GM18507 (cell line): ENCODE results near the gene RWDD1.
"Not testable (repeated sequence)": the region's sequence is repeated elsewhere in the genome, so short reads cannot be mapped to it uniquely, and the experiment has no call there.

Experiments used
- DNase-seq: peaks from one replicate; pipeline ENCODE4 v3.0.0; 2011; ENCODE audit warnings: low read depth; ENCODE audit not compliant: insufficient read length; ENCODE audit errors: extremely low spot score
- FAIRE-seq: peaks from 2 replicates; lab custom pipeline; 2011; peaks lifted over from hg19 to GRCh38; lab: Jason Lieb, UNC

Gene RWDD1

DNA sequence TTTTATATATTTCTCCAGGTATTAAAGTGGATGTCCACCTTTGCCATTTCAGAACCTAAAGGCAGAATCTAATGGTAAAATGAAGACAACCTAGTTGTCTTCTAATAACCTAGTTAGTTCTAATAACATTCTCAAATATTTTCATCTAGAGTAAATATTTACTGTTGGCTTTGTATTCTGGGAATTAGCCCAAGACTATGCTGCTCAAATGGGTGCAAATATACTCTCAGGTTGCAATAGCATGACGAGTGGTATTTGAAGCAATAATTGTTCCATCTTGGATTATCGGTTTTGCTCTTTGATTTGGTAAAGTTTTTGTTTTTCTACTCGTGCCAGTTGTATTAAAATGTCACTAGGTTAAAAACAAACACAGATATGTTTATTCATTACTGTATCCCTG is 23.9 kb downstream of the RWDD1 start:
- FAIRE-seq = no peak
- no peak for DNase-seq

DNA sequence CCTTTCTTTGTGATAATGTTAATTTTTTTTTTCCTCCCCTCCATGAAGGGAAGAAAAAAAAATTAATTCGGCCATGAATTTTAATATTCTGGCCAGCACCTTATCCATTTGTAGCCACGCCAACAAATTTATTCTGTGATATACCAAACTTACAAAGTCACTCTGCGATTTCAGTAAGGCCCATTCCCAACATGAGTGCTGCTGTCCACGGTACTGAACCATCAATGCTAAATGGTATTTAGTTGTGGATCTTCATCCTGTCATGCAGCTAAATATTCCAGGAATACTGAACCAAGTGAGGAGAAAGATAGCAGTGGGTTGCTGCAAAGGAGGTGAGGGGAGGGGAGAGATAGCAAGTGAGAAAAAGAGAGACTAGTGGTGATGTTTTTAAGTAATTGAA is 25.5 kb downstream of the RWDD1 start:
- no peak for DNase-seq
- FAIRE-seq = no peak

DNA sequence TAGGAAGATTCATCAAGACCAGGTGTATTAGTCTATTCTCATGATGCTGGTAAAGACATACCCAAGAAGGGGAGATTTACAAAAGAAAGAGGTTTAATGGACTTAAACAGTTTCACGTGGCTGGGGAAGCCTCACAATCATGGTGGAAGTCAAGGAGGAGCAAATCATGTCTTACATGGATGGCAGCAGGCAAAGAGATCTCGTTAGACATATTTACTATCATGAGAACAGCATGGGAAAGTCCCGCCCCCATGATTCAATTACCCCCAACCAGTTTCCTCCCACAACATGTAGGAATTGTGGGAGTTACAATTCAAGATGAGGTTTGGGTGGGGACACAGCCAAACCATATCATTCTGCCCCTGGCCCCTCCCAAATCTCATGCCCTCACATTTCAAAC is 32.6 kb downstream of the RWDD1 start:
- not testable (repeated sequence) for FAIRE-seq, DNase-seq

DNA sequence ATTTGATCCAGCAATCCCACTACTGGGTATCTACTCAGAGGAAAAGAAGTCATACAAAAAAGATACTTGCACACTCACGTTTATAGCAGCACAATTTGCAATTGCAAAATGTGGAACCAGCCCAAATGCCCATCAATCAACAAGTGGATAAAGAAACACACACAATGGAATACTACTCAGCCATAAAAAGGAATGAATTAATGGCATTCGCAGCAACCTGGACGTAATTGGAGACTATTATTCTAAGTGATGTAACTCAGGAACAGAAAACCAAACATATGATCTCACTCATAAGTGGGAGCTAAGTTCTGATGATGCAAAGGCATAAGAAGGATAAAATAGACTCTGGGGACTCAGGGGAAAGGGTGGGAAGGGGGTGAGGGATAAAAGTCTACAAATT is 33.6 kb downstream of the RWDD1 start:
- FAIRE-seq, DNase-seq: not testable (repeated sequence)

DNA sequence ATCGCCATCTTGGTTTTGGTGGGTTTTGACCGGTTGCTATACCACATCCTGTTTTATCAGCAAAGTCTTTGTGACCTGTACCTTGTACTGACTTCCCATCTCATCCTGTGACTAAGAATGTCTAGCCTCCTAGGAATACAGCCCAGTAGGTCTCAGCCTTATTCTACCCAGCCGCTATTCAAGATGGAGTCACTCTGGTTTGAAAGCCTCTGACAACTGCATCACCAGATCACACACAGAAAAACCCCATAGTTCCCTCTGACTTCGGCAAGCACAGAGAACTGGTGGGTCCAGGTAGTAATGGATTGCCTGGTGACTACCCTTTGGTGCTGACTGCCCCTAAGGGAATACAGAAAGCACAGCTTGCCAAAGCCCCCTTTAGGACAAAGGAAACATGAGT is 34.6 kb downstream of the RWDD1 start:
- DNase-seq (no peak), FAIRE-seq (no peak)

DNA sequence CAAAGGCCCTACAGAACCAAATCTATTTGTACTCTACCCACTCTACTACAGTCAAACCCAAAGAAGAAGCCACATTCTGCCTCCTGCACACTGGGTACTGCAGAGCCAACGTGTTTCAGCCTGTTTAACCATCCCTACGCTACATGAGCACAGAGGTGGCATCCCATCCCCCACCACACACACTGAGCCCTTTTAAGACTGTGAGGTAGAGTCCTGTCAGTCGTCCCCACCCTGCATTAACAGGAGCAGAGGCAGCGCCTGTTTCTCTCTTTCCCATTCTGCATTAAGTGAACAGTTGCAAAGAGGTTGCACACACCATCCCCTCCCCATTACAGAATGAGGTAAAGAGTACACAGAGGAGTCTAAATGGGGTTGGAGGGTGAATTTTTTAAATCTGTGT is 39.8 kb downstream of the RWDD1 start:
- no peak for FAIRE-seq
- no peak for DNase-seq

DNA sequence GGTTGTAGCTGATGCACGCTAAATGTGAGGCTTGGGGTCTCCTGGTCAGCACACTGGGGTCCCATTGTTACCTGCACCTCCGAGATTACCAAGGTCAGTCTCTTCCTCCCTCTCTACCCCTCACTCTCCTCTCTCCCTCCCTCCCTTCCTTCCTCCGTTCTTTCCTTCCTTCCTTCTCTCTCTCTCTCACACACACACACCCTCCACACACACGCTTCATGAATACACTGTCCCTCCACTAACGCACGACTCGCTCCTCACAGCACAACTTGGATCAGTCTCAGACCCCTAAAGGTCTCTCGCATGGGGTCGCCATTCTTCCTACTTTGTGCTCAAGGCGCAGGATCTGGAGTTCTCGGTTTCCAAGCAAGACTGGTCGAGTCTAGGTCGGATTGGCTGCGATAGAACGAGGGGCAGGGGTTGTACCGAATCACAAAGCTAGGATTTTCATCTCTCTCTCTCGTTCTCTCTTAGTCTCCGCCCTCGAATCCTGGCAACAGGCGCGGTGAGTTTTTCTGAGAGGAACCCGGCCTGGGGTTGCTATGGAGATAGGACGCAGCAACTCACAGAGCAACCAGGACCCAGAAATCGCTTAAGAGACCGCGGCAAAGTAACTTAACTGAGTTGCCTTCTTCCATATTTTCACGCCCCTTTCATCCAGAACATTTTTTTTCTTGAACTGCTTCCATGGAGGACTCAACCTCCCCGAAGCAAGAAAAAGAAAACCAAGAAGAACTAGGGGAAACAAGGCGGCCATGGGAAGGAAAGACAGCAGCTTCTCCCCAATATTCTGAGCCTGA is 44.8 kb downstream of the RWDD1 start, which contains the start of gene RSPH4A:
TSS of gene RSPH4A (plus strand) at position 543 of the 800 bp plus-strand sequence. CDS start at position 688, 145 bp downstream.
- FAIRE-seq = peak; percentile 95
- DNase-seq = peak; percentile 65

DNA sequence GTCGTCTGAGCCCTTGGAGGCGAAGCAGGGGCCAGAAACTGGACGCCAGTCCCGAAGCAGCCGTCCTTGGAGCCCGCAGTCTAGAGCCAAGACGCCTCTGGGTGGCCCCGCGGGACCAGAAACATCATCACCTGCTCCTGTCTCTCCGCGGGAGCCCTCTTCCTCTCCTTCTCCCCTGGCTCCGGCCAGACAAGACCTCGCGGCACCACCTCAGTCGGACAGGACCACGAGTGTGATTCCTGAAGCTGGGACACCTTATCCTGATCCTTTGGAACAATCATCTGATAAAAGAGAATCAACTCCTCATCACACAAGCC is 45.4 kb downstream of the RWDD1 start:
- DNase-seq (peak; percentile 2), FAIRE-seq (no peak)

DNA sequence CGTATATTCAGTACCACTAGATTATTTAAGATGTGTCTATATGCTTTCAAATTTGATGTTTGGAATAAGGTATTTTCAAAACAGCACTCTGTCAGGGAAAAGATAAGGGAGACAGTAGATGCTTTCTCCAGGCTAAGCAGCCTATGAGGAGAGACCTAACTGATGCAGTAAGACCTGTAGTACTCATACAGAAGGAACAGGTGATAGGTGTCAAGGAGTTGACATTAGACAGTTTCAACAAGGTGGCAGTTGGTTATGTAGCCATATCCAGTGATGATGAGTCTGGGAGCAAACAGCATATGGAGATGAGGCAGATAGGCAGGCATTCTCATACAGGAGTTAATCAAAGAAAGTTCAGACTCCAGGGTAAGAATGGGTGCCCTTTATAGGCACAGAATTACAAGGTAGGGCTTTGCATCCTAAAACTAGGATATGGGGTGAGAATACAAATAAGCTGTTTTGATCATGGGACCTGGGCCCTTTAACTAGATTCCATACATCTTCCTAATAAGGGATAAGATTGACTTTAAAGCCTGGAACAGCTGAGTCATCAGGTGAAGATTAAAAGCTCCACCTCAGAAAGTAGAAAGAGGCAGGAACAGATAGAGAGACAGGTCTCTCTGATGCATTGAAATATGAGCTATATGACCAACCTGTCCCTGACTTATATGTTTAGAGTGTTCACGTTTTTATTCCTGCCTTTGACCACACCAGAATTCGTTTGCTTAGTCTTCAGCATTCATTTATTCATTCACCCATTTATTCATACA is 52.9 kb downstream of the RWDD1 start:
- FAIRE-seq (no peak), DNase-seq (no peak)

DNA sequence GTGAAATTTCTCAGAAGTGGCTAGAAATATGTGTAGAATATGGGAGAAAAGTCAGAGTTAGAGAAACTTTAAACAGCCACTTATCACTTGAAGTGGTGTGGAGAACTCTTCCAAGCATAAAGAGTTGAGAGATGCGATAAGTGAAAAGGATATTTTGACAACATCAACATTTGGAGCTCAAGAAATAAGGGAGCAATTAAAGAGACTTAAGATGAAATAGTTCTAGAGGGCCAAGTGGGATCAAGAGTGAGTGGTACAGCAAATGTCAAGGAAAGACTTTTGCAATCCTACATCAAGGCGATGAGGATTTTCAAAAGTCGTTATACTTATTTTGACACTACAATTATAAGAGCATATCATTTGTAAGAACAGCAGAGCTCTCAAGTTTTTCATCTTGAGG is 54.6 kb downstream of the RWDD1 start:
- no peak for FAIRE-seq
- no peak for DNase-seq

DNA sequence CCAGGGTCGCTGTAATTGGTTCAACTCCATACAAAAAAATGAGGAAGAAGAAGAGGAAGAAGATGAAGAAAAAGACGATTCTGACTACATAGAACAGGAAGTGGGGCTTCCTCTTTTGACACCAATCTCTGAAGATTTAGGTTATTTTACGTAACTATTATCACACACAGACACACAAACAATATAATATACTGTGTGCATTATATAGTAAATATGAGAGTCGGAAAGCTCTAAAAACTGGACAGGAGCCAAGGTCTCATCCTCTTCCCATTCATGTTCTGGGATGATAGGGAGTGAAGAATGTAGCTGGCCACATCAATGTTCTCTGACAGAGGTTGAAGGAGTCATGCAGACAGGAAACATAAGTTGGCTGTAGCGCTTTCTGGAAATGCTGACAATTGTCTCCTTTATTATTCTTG is 58.3 kb downstream of the RWDD1 start:
- DNase-seq (no peak), FAIRE-seq (no peak)

DNA sequence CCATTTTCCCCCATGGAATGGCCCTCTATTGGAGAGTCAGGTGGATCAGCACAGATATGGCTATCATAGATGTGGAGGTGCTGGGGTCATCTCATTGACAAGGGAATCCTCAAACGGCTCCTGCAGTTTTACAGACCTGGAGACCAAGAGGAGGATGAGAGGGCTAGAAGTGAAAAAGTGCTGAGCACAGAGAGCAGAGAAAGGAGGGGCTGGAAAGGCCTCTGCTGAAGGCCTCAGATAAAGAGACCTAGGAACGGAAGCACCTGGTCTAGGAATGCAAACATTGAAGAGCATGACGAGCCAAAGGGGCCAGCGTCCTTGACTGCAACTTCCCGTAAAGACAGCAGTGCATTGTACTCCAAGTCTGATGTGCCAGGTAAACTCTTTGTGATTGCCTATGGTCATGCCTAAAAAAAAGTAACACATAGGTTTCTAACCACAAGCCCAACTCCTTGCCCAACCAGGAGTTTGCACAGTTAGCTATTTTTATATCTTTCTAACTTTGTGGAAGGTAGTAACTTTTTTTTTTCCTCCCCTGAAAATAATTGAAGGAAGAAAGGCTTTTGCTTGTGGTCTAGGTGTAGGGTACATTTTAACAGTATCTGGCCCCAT is 60.2 kb downstream of the RWDD1 start:
- FAIRE-seq (no peak), DNase-seq (no peak)

DNA sequence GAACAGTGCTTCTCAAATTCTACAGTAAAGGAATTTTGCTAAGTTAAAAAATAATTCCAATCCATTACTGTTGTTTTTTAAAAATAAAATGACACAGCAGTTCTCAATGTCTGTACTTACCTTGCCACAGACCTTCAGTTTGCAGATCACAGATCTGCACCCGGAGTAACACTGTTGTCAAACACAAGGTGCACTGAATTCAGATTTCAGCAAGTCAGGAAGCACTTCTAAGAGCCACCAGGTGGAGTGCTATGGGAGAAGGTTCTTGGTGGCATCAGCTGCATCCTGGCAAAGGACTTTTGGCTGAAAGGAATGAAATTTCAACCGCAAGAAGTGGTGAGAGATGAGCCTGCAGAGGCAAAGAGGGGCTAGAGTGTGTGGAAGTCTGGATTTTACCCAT is 62.4 kb downstream of the RWDD1 start:
- FAIRE-seq (peak; percentile 31), DNase-seq (no peak)
